DND-41 (cell line): ENCODE measurements around the gene OVOL1.

Source experiments
- ATAC-seq: fragments of 200-7000 bp; cut with Tn5 transposase; 3 replicates; pipeline ENCODE4 v1.9.1; 2021; ENCODE audit warnings: low read depth; ENCODE audit not compliant: insufficient read depth
- DNase-seq: peaks from one replicate; pipeline ENCODE4 v3.0.0-alpha.2; 2020
- H2AFZ ChIP-seq: 2 replicates; pipeline ENCODE4 v1.6.0; 2012; ENCODE audit warnings: low read depth, low read length
- H3K27ac ChIP-seq: 2 replicates; pipeline ENCODE4 v1.5.1; 2012; ENCODE audit warnings: low read length, inconsistent platforms
- H3K27me3 ChIP-seq: fragments of 200-600 bp; sonication (generic); 2 replicates; pipeline ENCODE4 v1.6.0; 2012; ENCODE audit warnings: low read length, mild to moderate bottlenecking, inconsistent platforms; ENCODE audit not compliant: insufficient read depth, poor library complexity
- H3K36me3 ChIP-seq: 2 replicates; pipeline ENCODE4 v1.5.1; 2012; ENCODE audit warnings: low read length, inconsistent platforms; ENCODE audit not compliant: insufficient read depth
- H3K4me1 ChIP-seq: 2 replicates; pipeline ENCODE4 v1.5.1; 2012; ENCODE audit warnings: mild to moderate bottlenecking, low read length; ENCODE audit not compliant: insufficient read depth
- H3K4me2 ChIP-seq: 2 replicates; pipeline ENCODE4 v1.6.0; 2012; ENCODE audit warnings: mild to moderate bottlenecking, moderate library complexity, low read length, inconsistent platforms; ENCODE audit not compliant: insufficient read depth
- H3K4me3 ChIP-seq, 2 experiments: fragments of 200-600 bp in 1 of 2; shearing (Covaris generic) in 1 of 2; 2 replicates each; pipeline ENCODE4 v1.5.1; 2012 to 2016; ENCODE audit warnings: inconsistent platforms in 2 of 2, low read length in 2 of 2, mild to moderate bottlenecking in 2 of 2, low read depth in 1 of 2, moderate library complexity in 1 of 2
- H3K79me2 ChIP-seq: 2 replicates; pipeline ENCODE4 v1.6.0; 2012; ENCODE audit warnings: low read length, inconsistent platforms; ENCODE audit not compliant: insufficient read depth
- H3K9ac ChIP-seq: 2 replicates; pipeline ENCODE4 v1.6.0; 2012; ENCODE audit warnings: low read depth, mild to moderate bottlenecking, inconsistent platforms, low read length, moderate library complexity
- H3K9me3 ChIP-seq: 2 replicates; pipeline ENCODE4 v1.5.1; 2012; ENCODE audit warnings: low read length, moderate library complexity, mild to moderate bottlenecking, inconsistent platforms; ENCODE audit not compliant: insufficient read depth, severe bottlenecking
- H4K20me1 ChIP-seq: 2 replicates; pipeline ENCODE4 v1.6.0; 2012; ENCODE audit warnings: low read length; ENCODE audit not compliant: insufficient read depth
- CTCF ChIP-seq: IDR thresholded peaks from 2 replicates; pipeline ENCODE4 v1.5.1; 2012; ENCODE audit warnings: borderline replicate concordance, low read length, moderate library complexity, mild to moderate bottlenecking; ENCODE audit not compliant: poor library complexity, severe bottlenecking; ENCODE audit errors: extremely low read depth
- EZH2 ChIP-seq: IDR thresholded peaks from 3 replicates; pipeline ENCODE4 v1.6.1; 2012; ENCODE audit warnings: borderline replicate concordance, low read depth, mild to moderate bottlenecking, moderate library complexity, low read length, inconsistent platforms; ENCODE audit not compliant: severe bottlenecking

OVOL1 gene

GRCh38 chr11:65786786-65787636 is at the start of gene OVOL1:
OVOL1 (plus strand) TSS chr11:65787063; CDS start chr11:65787374, 311 bp downstream.
- no peak within 1 kb of the TSS for H3K4me2 ChIP-seq
- H3K27me3 ChIP-seq = no peaks in the 10 kb centered on the region
- ATAC-seq (no peak), DNase-seq (no peak)
- TF ChIP-seq EZH2 (no peak), CTCF (no peak)
- H3K4me3 ChIP-seq = no peak within 1 kb of the TSS
- H3K36me3 ChIP-seq = no peaks in the 10 kb centered on the region
- H3K9ac ChIP-seq = no peak within 1 kb of the TSS
- no peak within 1 kb of the TSS for H2AFZ ChIP-seq
- no peak within 1 kb of the TSS for H3K27ac ChIP-seq
- H4K20me1 ChIP-seq = no peaks in the 10 kb centered on the region
- no peaks in the 10 kb centered on the region for H3K79me2 ChIP-seq
- H3K9me3 ChIP-seq = no peaks in the 10 kb centered on the region
- H3K4me1 ChIP-seq = 0 out of 2 replicates have a peak, but pooled peaks cover under 1% of the 10 kb centered on the region

- ATAC-seq = no peak
- Histone ChIP-seq H2AFZ (no peak overlapping the region), H4K20me1 (no peaks in the 10 kb centered on the region), H3K4me1 (no peaks in the 10 kb centered on the region), H3K9me3 (peaks cover 10% of the 10 kb centered on the region), H3K36me3 (no peaks in the 10 kb centered on the region), H3K9ac (no peak overlapping the region), H3K4me2 (no peak overlapping the region), H3K79me2 (no peaks in the 10 kb centered on the region), H3K27me3 (no peaks in the 10 kb centered on the region), H3K27ac (no peak overlapping the region), H3K4me3 (no peak overlapping the region)
- no peak for TF ChIP-seq CTCF
- no peak for TF ChIP-seq EZH2
- DNase-seq = no peak
Measured at GRCh38 chr11:65739022-65739421, 47.8 kb upstream of the OVOL1 start.

GRCh38 chr11:65741185-65741584 is 45.7 kb upstream of the OVOL1 start:
- DNase-seq (no peak), ATAC-seq (no peak)
- Histone ChIP-seq H4K20me1 (no peaks in the 10 kb centered on the region), H3K9ac (no peak overlapping the region), H3K4me1 (no peaks in the 10 kb centered on the region), H2AFZ (no peak overlapping the region), H3K36me3 (no peaks in the 10 kb centered on the region), H3K9me3 (peaks cover 6% of the 10 kb centered on the region), H3K79me2 (no peaks in the 10 kb centered on the region), H3K4me2 (no peak overlapping the region), H3K4me3 (no peak overlapping the region), H3K27ac (no peak overlapping the region), H3K27me3 (no peaks in the 10 kb centered on the region)
- no peak for TF ChIP-seq CTCF
- TF ChIP-seq EZH2 = no peak
